Measurements from ENCODE around the gene MMP17.

Gene MMP17

GRCh38 chr12:131827961-131828534 lies at the start of gene MMP17:
Gene MMP17, plus strand, starts transcription at chr12:131828393. Its CDS starts 102 bp downstream, at chr12:131828495.
- peak; percentile 51 for DNase-seq

GRCh38 chr12:131779027-131779426 lies 49.2 kb upstream of the MMP17 start:
- no peak for DNase-seq

GRCh38 chr12:131782061-131782460 lies 46.1 kb upstream of the MMP17 start:
- DNase-seq, result no peak

GRCh38 chr12:131783915-131784541 lies 44.2 kb upstream of the MMP17 start:
- no peak for DNase-seq

GRCh38 chr12:131784909-131785762 lies 43.1 kb upstream of the MMP17 start:
- no peak for DNase-seq

DNA sequence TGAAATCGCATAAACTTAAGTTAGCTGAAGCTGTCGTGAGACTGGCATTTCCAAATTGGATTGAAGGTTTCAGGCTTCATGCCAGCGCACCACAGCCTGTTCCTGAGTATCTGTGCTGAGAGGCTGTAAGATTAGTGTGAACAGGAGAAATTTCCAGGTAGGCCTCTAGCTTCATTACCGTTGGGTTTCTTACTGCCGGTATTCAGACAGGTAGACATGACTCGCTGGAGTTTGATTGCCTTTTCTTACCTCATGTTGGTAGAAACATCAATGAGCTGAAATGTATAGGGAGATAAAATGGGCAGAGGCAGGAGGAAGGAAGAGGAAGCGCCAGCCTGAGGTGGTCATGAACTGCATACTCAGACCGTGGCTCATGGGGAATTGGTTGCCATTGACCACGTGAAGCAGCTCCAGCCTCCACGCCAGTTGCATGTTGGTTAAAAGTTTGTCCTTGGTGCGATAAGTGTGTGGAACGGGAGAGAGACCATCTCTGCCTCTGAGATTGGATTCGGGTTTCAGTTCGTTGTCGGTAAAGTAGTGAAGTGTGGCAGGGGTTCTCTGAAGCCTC lies 42.3 kb upstream of the MMP17 start:
- DNase-seq, result no peak

DNA sequence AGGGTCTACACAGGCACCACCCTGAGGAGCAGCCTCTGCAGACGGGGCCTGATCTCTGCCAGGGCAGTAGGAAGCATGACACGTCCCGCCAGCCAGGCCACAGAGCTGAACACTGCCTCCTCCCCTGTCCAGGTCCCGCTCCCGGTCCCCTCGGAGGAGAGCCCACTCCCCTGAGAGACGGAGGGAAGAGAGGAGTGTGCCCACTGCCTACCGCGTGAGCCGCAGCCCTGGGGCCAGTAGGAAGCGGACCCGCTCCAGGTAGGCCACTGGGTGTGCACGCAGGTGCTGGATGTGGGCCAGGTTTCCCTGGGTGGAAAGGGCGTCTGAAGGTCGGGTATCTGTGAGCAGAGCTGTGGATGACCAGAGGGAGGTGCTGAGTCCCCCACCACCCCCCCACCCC lies 41.9 kb upstream of the MMP17 start:
- DNase-seq, result no peak

- DNase-seq, result no peak
These were observed 41.0 kb upstream of the MMP17 start for GRCh38 chr12:131787143-131787660.

GRCh38 chr12:131788070-131788469 lies 40.1 kb upstream of the MMP17 start:
- DNase-seq, result no peak

DNA sequence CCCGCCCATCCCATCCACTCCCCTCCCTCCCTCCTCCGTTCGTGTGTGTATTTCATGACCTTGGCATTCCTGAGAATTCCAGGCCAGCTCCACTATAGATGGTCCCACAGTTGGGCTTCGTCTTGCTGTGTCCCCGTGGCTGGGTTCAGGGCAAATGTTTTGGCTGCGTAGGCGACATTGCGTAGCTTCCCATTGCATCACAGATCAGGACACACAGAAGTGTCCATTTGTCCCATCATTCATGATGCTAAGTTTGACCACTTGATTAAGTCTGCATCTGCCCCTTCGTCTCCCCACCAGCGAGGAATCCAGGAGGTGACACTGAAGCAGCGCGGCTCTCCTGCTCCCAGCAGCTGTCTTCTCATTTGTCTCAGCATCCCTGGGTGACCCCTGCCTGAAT lies 38.6 kb upstream of the MMP17 start:
- no peak for DNase-seq

DNA sequence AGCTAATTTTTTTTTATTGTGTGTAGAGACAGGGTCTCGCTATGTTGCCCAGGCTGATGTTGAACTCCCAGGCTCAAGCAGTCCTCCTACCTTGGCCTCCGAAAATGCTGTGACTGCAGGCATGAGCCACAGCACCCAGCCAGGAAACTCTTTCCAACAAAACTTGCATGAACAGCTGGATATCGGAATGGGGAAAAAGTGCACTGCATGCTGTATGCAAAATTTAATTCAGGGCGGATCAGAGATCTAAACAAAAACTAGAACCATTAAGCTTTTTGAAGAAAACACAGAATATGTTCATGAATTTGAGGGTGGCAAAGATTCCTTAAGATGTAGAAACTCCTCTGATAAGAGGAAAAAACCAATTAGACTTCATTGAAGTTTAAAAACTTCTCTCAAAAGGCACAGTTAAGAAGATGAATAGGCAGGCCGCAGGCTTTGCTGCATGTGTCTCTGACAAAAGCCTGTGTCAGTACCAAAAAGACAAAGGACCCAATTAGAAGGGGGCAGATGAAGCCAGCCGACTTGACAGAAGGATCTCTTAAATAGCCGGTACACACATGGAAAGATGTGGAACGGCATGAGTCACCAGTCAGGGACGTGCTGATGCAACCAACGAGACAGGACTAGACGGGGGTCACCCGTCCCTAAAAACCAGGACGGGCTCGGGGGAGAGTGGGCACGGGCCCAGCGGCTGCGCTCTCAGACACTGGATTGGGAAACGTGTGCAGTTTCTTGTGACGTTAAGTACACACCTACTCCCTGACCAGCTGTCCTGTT lies 34.8 kb upstream of the MMP17 start:
- no peak for DNase-seq

DNA sequence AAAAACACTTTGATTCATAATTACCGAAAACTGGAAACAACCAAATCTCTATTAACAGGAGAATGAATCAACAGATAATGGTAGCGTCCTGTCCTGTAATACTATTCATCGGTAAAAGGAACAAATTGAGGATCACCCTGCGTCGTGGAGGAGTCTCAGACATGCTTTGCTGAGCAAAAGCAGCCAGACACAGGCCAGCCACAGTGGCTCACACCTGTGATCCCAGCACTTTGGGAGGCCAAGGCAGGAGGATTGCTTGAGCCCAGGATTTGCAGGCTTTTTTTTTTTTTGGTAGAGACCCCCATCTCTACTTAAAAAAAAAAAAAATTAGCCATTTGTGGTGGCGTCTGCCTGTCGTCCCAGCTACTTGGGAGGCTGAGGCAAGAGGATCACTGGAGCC lies 34.1 kb upstream of the MMP17 start:
- no peak for DNase-seq

DNA sequence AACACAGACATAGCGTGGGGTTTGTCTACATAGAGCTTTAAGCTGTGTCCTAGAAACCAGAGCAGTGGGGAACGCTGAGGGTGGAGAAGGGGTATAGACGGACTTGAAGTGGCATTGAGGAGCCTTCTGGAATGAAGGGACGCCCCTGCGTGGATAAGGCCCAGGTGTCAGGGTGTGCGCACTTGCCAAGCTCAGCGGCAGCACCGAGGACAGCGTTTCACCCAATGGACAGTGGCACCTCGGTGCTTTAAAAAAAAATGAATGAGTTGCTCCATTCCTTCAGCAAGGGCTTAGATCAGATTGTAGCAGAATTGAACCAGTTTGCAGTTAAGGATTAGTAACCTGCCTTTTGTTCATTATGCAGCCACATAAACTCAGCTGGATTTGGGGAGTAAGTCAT lies 33.6 kb upstream of the MMP17 start:
- no peak for DNase-seq

DNA sequence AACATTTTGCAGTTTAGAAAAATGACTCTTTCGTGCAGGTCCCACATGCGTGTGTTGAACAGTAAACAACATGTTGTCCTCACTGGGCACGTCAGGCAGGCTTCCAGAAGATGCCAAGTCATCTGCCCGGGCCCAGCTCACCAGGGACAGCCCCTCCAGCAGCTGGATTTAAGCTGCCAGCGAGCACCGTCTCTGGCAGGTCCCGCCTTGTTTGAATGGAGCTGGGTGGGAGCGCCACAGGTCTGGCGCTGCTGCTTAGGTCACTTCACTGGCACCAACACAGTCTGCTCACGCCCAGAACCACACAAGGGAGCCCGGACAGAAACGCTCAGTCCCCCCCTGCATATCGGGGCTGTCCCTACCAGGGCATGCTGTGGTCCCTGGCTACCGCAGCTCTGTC lies 33.1 kb upstream of the MMP17 start:
- DNase-seq, result no peak

DNA sequence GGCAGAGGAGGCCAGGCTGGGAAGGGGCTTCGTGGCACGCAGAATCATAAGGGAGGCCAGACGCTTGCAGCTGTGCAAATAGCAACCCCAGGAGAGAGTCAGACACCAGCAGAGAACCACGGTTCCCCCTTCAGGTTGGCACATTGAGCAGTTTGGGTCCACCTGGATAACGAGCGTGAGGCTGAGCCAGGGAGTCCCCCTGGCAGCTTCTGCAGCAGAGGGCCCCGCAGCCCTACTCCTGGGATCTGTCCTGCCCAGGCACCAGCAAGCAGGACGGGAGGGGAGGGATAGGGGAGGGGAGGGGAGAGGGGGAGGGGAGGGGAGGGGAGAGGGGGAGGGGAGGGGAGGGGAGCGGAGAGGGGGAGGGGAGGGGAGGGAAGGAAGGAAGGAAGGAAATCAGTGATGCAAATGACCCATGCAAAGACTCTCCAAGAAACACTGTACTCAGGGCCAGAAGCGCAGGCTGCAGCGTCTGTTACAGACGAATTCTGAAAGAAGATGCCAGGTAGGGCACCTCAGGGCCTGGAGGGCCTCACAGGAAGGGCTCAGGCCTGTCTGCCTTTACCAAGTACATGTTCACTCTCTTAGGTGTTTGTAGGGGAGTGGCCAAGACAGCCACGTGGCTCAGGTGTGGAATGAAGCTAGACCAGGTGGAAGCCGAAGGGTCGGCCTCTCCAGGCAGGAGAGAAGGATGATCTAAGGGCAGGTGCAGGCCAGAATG lies 32.3 kb upstream of the MMP17 start:
- no peak for DNase-seq

DNA sequence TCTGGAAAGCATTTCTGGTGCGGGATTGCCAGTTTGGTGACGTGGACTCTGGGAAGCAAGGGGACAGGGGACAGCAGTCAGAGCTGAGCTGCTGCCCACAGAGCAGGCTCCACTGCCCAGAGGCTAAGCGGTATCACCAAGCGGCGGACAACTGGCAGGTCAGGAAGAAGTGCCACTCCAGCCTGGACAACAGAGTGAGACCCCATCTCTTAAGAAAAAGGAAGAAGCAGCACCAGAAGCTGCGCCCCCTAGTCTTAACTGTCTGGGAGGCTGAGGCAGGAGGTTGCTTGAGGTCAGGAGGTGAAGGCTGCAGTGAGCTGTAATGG lies 31.8 kb upstream of the MMP17 start:
- no peak for DNase-seq

DNA sequence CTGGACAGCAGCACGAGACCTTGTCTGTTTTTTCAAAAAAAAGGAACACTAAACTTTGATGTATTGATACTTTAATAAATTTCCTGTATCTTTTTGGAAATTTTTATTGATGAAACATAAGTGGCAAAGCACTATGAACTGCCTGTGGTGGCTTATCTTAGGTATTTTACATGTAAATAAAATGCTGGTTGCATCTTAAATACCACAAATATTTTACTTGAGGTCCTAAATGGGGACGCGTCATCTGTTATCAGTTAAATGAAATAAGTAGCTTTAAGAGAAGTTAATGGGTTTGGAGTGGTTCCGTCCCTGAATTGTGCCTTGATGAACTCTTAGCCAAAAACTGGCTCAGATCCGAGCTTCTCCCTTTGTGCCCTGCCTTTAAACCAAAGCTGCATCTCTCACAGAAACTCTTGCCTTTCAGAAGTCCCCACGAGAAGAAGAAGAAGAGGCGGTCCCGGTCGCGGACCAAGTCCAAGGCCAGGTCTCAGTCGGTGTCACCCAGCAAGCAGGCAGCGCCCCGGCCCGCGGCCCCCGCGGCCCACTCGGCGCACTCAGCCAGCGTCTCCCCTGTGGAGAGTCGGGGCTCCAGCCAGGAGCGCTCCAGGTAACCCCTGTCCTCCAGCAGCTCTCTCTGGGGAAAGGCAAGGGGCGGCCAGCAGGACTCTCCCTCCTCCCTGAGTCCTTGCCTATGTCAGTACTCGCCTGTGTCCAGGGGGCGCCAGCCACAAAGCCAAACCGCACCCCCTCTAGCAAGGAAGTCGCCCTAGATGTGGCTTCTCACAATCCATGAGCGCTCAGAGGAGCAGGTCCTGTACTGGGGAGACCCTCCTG lies 31.2 kb upstream of the MMP17 start:
- no peak for DNase-seq

- no peak for DNase-seq
These were observed 30.6 kb upstream of the MMP17 start for GRCh38 chr12:131797588-131797934.

DNA sequence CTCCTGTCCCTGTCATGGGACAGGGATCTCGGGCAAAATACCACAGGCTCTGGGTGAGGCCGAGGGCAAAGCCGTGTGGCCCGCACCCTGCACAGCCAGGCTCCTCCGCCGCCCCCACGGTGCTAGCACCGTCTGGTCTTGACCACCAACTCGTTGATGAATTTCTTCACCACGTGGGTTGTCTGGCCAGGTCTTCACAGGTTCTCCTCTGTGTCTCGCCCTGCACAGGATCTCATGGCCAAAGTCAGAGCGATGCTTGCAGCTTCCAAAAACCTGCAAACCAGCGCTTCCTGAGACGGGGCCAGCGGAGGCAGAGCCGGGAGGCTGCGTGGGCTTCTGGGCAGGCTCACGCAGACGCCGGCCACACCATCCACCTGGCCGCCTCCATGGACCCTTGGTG lies 29.0 kb upstream of the MMP17 start:
- no peak for DNase-seq

GRCh38 chr12:131799828-131800593 lies 28.2 kb upstream of the MMP17 start:
- no peak for DNase-seq

All from activated CD4-positive, CD25-positive, alpha-beta regulatory T cell treated with anti-CD3 and anti-CD28 coated beads, Interleukin-2, amount 50 U/mL, for 72 hours (primary cell).